Parathyroid adenoma (tissue), 2 donors: Measurements from ENCODE around the gene ELP4.

ENCODE experiments used
- H2AFZ ChIP-seq: fragments of 300-600 bp; sonication (generic); one replicate; pipeline ENCODE4 v1.7.0; 2017; ENCODE audit warnings: antibody characterized with exemption, mild to moderate bottlenecking
- H3K27ac ChIP-seq: fragments of 300-600 bp; sonication (generic); one replicate; pipeline ENCODE4 v1.7.0; 2017
- H3K27me3 ChIP-seq: fragments of 300-600 bp; sonication (generic); one replicate; pipeline ENCODE4 v1.7.0; 2017; ENCODE audit warnings: low read length; ENCODE audit not compliant: control insufficient read depth, insufficient read depth
- H3K36me3 ChIP-seq: fragments of 300-600 bp; sonication (generic); one replicate; pipeline ENCODE4 v1.7.0; 2017; ENCODE audit warnings: low read length; ENCODE audit not compliant: control insufficient read depth, insufficient read depth
- H3K4me1 ChIP-seq: fragments of 300-600 bp; sonication (generic); one replicate; pipeline ENCODE4 v1.7.0; 2017; ENCODE audit warnings: control low read depth
- H3K4me2 ChIP-seq: fragments of 300-600 bp; sonication (generic); one replicate; pipeline ENCODE4 v1.7.0; 2017; ENCODE audit warnings: low read length
- H3K4me3 ChIP-seq: fragments of 300-600 bp; sonication (generic); one replicate; pipeline ENCODE4 v1.7.0; 2017; ENCODE audit warnings: low read depth, low read length
- H3K79me2 ChIP-seq: fragments of 300-600 bp; sonication (generic); one replicate; pipeline ENCODE4 v1.7.0; 2017; ENCODE audit warnings: control low read depth
- H3K9ac ChIP-seq: fragments of 300-600 bp; sonication (generic); one replicate; pipeline ENCODE4 v1.7.0; 2017; ENCODE audit warnings: mild to moderate bottlenecking
- H3K9me3 ChIP-seq: fragments of 300-600 bp; sonication (generic); one replicate; pipeline ENCODE4 v1.7.0; 2017; ENCODE audit warnings: low read length; ENCODE audit not compliant: control insufficient read depth
- TF ChIP-seq, protein P1 (sequence below): fragments of 300-600 bp; sonication (generic); IDR thresholded peaks from one replicate; pipeline ENCODE4 v1.7.0; 2017; ENCODE audit warnings: antibody characterized with exemption, mild to moderate bottlenecking
- donor health status: primary hyperparathyroidism.

ELP4 gene

DNA sequence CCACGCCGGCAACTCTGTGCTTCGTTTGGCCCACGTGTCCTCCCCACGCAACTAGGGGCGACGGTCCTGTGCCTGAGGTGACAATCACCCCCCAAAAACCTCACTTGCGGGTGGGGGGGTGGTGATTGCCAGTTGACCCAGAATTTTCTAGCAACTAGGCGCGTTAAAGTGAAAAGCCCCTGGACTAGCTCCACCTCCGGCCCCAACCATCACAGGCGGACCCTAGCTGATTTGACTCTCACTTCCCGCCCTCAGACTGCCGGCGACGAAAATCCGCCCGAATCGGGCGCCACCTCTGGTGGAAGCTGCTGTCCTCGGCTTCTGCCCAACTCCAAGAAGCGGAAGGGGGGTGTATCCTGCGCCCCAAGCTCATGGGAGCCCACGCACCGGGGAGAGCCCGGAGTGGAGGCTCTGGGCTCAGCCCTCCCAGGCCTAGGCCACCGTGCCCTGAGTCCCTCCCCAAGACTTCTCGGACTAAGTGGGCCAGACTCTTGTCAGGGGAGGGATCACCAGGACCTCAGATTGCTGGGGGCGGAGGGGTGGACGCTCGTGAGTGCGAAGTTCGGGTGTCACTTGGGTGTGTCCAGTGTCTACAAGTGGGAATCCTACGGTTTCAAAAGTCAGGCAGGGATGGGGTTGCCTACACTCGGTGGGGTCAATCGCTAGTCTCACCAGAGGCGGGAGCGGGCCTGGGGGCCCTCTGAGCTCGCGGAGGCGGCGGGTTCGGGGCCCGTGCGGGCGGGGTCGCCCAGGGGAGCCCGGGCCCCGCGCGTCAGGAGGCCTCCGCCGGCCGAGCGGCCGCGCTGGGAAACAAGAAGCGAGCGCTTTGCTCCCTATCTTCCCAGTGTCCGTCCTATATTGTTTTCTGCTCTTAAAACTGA, 289.2 kb downstream of the ELP4 start:
- no peaks in the 10 kb centered on the region for H3K36me3 ChIP-seq
- H2AFZ ChIP-seq, result no peak overlapping the region
- H3K4me1 ChIP-seq, result no peaks in the 10 kb centered on the region
- H3K79me2 ChIP-seq, result no peaks in the 10 kb centered on the region
- H3K9ac ChIP-seq, result no peak overlapping the region
- TF ChIP-seq, protein P1, sequence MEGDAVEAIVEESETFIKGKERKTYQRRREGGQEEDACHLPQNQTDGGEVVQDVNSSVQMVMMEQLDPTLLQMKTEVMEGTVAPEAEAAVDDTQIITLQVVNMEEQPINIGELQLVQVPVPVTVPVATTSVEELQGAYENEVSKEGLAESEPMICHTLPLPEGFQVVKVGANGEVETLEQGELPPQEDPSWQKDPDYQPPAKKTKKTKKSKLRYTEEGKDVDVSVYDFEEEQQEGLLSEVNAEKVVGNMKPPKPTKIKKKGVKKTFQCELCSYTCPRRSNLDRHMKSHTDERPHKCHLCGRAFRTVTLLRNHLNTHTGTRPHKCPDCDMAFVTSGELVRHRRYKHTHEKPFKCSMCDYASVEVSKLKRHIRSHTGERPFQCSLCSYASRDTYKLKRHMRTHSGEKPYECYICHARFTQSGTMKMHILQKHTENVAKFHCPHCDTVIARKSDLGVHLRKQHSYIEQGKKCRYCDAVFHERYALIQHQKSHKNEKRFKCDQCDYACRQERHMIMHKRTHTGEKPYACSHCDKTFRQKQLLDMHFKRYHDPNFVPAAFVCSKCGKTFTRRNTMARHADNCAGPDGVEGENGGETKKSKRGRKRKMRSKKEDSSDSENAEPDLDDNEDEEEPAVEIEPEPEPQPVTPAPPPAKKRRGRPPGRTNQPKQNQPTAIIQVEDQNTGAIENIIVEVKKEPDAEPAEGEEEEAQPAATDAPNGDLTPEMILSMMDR, result no peak
- no peak overlapping the region for H3K4me3 ChIP-seq
- no peaks in the 10 kb centered on the region for H3K9me3 ChIP-seq
- H3K27me3 ChIP-seq, result peaks cover 12% of the 10 kb centered on the region
- H3K27ac ChIP-seq, result no peak overlapping the region
- no peak overlapping the region for H3K4me2 ChIP-seq

DNA sequence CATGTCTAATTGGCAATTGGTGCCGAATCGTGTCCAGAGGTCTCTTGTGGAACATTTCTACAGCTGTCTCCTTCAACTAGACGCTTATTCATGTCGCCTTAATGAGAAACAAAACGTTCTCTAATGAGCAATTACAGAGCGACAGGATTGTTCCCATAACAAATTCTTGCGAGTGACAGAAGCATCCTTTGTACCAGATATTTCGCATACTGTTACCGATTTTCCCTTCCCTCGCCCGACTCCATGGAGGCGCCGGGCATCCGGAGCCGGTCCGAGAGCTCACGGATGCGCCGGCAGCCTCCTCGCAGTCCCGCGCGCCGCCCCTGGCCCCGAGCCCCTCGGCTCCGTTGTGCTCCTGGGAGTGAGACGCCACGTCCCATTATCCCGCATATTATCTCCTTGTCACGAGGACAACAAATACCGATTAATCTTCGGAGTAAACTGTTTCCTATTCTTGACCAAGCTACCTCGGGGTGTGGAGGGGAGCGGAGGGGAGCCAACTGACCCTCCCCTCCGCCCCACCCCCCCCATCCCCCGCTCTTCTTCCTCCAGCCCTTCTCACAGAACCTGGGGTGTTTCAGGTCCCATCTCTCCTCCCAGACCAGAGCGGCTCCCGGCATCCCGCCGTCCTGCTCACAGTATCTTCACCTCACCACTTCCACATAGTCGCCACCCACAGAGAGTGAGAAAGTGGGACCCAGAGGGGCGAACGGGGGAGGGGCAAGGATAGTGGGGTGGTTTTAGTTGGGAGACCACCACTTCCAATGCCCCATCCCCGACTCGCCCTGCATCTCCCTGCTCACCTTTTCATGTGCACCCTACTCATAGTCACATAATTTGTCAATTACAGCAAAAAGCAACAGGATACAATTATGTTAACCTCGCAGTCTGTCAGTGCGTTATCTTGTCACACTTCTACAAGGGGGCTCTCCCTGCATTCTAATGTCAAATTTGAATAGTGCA, 290.1 kb downstream of the ELP4 start:
- no peak overlapping the region for H3K4me2 ChIP-seq
- H3K4me1 ChIP-seq, result no peaks in the 10 kb centered on the region
- peaks cover 12% of the 10 kb centered on the region for H3K27me3 ChIP-seq
- H3K9ac ChIP-seq, result no peak overlapping the region
- H3K27ac ChIP-seq, result no peak overlapping the region
- no peaks in the 10 kb centered on the region for H3K36me3 ChIP-seq
- TF ChIP-seq, protein P1, result no peak
- H3K79me2 ChIP-seq, result no peaks in the 10 kb centered on the region
- no peak overlapping the region for H3K4me3 ChIP-seq
- H2AFZ ChIP-seq, result no peak overlapping the region
- H3K9me3 ChIP-seq, result no peaks in the 10 kb centered on the region

DNA sequence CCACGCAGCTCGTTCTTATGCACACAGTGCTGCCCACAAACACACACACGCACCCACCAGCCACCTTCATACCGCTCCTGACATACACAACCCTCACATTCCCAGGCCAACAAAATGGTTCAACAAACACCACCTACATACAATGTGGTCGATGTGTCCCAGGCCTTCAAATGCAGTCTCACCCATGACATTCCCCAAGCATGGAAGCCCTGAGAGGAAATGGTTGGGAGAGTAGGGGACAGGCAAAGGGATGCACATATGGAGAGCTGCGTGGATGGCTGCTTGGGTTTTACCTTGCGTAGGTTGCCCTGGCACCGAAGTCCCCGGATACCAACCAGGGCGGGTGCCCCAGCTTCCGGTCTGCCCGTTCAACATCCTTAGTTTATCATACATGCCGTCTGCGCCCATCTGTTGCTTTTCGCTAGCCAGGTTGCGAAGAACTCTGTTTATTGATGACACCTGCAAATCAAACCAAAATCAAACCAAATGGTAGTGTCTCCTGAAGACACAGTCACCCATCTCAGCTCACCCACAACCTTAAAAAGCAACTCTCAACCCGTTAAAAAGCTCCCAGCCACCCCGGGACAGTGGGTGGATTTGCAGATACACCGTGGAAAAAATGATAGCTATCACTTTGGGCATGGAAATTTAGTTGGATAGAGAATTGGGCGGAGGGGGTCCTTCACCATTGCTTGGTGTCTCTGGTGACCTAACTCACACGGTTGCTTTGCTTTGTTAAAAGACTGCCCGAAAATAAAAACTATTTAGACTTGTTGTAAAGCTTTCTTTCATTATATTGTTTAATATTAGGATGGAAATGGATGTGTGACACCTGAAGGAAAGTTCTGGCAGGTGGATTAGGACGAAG, 291.1 kb downstream of the ELP4 start:
- Histone ChIP-seq H3K4me2 (no peak overlapping the region), H2AFZ (no peak overlapping the region), H3K79me2 (no peaks in the 10 kb centered on the region), H3K9me3 (no peaks in the 10 kb centered on the region), H3K27ac (no peak overlapping the region), H3K4me3 (no peak overlapping the region), H3K4me1 (no peaks in the 10 kb centered on the region), H3K36me3 (no peaks in the 10 kb centered on the region), H3K27me3 (peaks cover 12% of the 10 kb centered on the region), H3K9ac (no peak overlapping the region)
- TF ChIP-seq, protein P1, result no peak

DNA sequence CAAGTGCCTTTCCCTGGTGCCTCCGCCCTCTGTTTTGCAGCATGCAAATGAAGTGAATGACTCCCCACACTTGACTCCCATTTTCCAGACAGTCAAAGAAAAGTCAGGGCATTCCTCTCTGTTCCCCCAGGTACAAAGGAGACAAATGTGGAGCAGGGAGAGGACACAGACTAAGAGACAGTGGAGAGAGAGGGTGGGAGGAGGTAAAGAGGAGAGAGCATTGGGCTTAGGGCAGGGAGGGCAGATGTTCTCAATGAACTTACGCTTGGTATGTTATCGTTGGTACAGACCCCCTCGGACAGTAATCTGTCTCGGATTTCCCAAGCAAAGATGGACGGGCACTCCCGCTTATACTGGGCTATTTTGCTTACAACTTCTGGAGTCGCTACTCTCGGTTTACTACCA, 291.7 kb downstream of the ELP4 start:
- no peak overlapping the region for H3K4me2 ChIP-seq
- H3K27me3 ChIP-seq, result peaks cover 12% of the 10 kb centered on the region
- no peaks in the 10 kb centered on the region for H3K9me3 ChIP-seq
- H2AFZ ChIP-seq, result no peak overlapping the region
- H3K27ac ChIP-seq, result no peak overlapping the region
- H3K9ac ChIP-seq, result no peak overlapping the region
- H3K79me2 ChIP-seq, result no peaks in the 10 kb centered on the region
- H3K4me3 ChIP-seq, result no peak overlapping the region
- TF ChIP-seq, protein P1, result no peak
- no peaks in the 10 kb centered on the region for H3K4me1 ChIP-seq
- no peaks in the 10 kb centered on the region for H3K36me3 ChIP-seq
